Neuron (in vitro differentiated cells): Measurements from ENCODE around the gene TANK.
"Not testable (repeated sequence)": the region's sequence is repeated elsewhere in the genome, so short reads cannot be mapped to it uniquely, and the experiment has no call there.

Experiments
- H2AFZ ChIP-seq: one replicate; pipeline ENCODE4 v1.6.1; 2013; ENCODE audit warnings: low read depth, mild to moderate bottlenecking, inconsistent platforms, low read length, moderate library complexity
- H3K27me3 ChIP-seq: one replicate; pipeline ENCODE4 v1.6.1; 2013; ENCODE audit warnings: low read length; ENCODE audit not compliant: insufficient read depth
- H3K36me3 ChIP-seq: one replicate; pipeline ENCODE4 v1.6.1; 2013; ENCODE audit warnings: low read length; ENCODE audit not compliant: insufficient read depth
- H3K4me1 ChIP-seq: one replicate; pipeline ENCODE4 v1.6.1; 2013; ENCODE audit warnings: low read length; ENCODE audit not compliant: insufficient read depth
- H3K4me3 ChIP-seq: 2 replicates; pipeline ENCODE4 v1.5.1; 2013; ENCODE audit warnings: mild to moderate bottlenecking, low read length, moderate library complexity
- H3K9me3 ChIP-seq: one replicate; pipeline ENCODE4 v1.6.1; 2013; ENCODE audit warnings: low read length

TANK gene

DNA sequence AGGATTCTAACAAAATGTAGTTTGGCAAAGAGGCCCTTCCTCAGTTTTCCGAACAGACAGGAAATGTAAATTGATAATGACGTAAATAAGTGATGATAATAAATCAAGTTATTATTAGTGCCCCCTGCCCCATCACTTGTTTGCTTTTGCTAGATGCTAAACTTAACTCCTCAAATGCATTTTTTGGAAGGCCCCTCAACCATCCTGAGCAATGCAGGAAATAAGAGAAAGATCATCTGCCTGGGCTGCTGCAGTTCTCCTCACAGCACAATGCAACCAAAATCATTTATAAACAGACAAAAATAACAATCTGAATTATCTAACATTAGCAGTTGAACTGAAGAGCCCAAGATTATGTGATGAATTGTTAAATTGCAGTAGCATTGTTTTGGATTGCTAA lies 85.4 kb downstream of the TANK start:
- no peaks in the 10 kb centered on the region for H3K36me3 ChIP-seq
- H3K4me1 ChIP-seq = no peaks in the 10 kb centered on the region
- no peak overlapping the region for H2AFZ ChIP-seq
- H3K27me3 ChIP-seq = no peaks in the 10 kb centered on the region
- no peak overlapping the region for H3K4me3 ChIP-seq
- H3K9me3 ChIP-seq = no peaks in the 10 kb centered on the region

DNA sequence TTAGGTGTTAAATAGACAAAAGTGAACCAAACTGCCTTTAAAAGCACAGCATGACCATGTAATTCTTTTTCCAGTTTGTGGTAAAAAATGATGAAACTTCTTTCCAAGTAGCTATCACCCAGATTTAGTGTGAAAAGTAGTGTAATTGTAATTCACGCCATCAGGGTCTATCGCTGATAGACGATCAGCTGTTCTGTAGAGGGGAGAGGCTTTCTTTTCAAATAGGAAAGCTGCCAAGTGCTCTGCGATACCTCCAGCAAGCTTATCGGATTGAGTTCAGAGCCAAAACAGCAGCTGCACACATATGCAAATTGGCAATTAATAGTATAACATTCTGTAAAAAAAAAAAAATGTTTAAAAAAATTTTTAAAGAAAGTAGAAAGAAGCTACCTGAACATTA lies 86.1 kb downstream of the TANK start:
- Histone ChIP-seq H3K4me1 (no peaks in the 10 kb centered on the region), H3K4me3 (no peak overlapping the region), H2AFZ (no peak overlapping the region), H3K27me3 (no peaks in the 10 kb centered on the region), H3K9me3 (no peaks in the 10 kb centered on the region), H3K36me3 (no peaks in the 10 kb centered on the region)

DNA sequence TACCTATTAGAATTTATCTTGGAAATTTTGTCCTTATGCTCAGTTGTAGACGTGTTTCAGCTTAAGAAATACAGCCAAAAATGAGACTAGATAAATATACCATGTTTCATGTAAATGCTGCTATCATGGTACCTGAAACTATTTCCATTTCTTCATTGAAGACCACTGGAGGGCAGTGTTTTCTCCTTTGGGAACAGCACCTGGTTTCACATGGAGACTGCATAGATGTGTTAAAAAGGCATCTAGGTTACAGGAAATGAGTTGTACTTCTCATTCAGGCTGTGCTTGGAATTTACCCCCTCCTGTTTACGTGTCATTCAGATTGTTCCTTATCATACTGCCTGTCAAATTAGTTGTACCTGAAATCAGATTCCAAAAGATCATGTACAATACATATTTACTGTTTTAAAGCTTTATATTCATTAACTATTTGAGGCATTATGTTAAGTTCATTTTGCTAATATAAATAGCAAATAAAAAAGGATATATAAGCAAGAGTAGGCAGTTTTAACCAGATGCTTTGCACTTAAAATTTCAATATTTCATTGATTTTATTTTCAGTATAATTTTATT lies 90.7 kb downstream of the TANK start:
- H3K4me3 ChIP-seq = no peak overlapping the region
- no peaks in the 10 kb centered on the region for H3K27me3 ChIP-seq

DNA sequence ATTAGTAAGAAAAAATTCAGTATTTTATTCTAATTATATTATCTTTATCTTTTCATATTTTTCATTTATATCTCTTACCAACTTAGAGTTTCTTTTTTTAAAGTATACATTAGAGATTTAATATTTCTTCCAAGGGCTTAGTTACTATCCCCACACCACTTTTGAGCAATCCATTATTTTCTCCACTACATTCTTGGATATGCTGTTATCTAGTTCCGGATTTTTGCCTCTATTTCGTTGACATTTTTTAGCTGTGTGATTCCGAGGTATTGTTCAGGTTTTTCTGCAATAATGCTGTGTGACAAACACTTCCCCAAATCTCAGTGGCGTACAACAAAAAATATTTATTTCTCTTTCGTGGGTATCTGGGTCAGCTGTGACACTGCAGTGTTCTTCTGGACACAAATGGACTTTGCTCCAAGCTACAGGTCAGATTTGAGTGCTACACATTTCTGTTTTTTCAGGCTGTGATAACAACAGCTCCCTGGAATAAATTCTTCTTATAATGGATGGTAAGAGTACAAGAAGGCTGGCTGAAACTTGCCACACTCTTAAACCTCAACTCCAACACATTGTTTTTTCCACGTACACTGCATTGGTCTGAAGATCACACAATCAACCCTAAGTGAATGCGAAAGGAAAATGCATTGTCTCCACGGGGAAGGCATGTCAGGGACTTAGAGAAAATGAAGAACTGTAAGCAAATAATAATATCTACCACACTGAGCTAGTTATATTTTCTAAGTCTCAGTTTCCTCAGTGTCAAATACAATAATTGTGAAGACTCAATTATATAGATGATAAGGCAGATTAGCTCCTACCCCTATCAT lies 97.1 kb downstream of the TANK start:
- Histone ChIP-seq H2AFZ (no peak overlapping the region), H3K36me3 (no peaks in the 10 kb centered on the region), H3K9me3 (no peaks in the 10 kb centered on the region), H3K27me3 (no peaks in the 10 kb centered on the region), H3K4me3 (no peak overlapping the region), H3K4me1 (no peaks in the 10 kb centered on the region)

More for the DNA sequence above, 90.7 kb downstream of the TANK start:
- Histone ChIP-seq H3K36me3 (no peaks in the 10 kb centered on the region), H2AFZ (no peak overlapping the region), H3K9me3 (no peaks in the 10 kb centered on the region), H3K4me1 (no peaks in the 10 kb centered on the region)

DNA sequence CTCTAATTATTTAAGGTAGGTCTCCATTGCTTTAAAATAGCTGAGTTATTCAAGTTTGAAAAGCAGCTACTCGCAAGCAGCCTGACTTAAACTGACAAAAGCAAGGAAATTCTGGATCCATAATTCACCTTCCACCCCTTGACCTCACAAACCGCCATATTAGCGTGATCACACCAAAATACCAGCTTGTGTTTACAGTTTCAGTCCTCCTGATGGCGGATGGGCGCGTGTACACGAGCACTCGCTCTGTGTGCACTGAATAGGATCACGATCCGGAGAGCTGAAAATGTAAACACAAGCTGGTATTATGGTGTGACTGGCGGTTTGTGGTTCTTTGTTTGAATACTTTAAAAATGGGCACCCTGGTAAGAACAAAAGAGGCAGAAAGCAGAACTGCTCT lies 105.6 kb downstream of the TANK start:
- no peaks in the 10 kb centered on the region for H3K4me1 ChIP-seq
- no peaks in the 10 kb centered on the region for H3K27me3 ChIP-seq
- no peaks in the 10 kb centered on the region for H3K9me3 ChIP-seq
- no peaks in the 10 kb centered on the region for H3K36me3 ChIP-seq
- H2AFZ ChIP-seq = no peak overlapping the region
- no peak overlapping the region for H3K4me3 ChIP-seq

DNA sequence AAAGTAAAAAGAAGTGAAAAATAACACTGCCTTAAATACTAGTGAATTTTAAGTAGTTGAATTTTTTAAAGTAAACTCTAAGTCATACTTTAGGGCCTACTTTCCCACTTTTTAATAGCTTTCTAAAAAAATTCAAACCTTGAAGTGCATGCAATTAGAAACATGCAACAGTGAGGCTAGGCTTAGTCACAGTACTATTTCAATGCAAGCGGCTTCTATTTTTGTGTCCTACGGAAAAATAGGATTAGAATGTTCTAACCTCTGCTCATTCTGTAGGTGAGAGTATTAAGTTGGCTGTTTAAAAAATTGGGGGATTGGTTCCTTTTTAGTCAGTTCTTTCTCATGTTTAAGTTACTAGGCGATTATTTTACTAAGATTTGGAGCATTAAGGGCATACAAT lies 108.9 kb downstream of the TANK start:
- Histone ChIP-seq H3K4me3 (no peak overlapping the region), H3K27me3 (no peaks in the 10 kb centered on the region), H3K9me3 (no peaks in the 10 kb centered on the region), H2AFZ (no peak overlapping the region), H3K36me3 (no peaks in the 10 kb centered on the region), H3K4me1 (no peaks in the 10 kb centered on the region)

DNA sequence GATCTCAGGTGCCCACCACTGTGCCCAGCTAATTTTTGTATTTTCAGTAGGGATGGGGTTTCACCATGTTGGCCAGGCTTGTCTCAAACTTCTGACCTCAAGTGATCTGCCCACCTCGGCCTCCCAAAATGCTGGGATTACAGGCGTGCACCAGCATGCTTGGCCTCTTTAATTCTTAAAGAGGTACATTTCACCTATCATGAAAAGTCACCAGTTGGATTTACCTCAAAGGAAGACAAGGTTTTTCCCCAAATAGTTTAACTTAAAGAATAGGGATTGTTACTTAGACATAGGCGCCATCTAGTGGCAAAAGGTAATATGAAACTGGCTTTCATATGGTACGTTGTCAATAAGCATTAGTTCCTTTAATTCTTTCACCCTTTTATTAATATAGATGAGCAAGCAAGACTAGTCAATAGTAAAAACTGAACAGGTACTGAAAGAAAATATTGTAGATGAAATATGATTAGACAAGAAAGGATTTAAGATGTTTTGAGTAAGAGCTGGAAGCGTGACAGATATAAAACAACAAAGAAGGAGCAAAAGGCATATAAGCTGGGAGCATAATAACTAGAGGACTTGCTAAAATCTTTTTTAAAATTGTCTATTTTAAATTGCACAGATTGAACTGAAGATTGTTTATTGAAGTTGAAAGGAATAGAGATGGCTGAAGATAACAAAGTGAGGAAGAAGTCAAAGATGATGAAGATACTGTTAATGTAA lies 113.0 kb downstream of the TANK start:
- Histone ChIP-seq H3K27me3 (no peaks in the 10 kb centered on the region), H3K4me3 (no peak overlapping the region), H3K36me3 (no peaks in the 10 kb centered on the region), H2AFZ (no peak overlapping the region), H3K9me3 (no peaks in the 10 kb centered on the region), H3K4me1 (no peaks in the 10 kb centered on the region)

DNA sequence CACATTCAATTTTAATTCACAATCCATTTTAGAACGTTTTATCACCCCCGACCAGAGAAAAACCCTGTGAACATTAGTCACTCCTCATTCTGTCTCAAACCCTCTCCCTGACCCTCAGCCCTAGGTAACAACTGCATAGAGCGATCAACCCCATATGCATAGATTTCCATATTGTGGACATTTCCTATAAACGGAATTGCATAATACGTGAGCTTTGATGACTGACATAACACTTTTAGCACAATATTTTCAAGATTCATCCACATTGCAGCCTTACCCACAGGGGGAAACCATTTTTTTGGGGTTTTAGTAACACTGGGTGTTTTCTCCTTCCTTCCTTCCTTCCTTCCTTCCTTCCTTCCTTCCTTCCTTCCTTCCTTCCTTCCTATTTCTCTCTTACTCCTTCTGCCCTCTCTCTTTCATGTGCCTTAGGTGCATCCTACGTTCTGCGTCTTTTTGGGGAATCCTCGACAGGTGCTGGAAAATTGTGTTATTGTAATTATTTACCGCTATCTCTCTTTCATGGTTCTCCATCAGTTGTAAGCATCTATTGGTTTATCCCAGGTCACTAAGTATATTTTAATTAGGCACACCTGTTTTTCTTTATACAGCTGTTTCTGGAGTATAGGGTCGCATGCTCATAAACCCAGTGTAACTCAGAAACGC lies 118.5 kb downstream of the TANK start:
- not testable (repeated sequence) for H3K4me3 ChIP-seq, H3K9me3 ChIP-seq, H2AFZ ChIP-seq, H3K4me1 ChIP-seq, H3K36me3 ChIP-seq, H3K27me3 ChIP-seq

DNA sequence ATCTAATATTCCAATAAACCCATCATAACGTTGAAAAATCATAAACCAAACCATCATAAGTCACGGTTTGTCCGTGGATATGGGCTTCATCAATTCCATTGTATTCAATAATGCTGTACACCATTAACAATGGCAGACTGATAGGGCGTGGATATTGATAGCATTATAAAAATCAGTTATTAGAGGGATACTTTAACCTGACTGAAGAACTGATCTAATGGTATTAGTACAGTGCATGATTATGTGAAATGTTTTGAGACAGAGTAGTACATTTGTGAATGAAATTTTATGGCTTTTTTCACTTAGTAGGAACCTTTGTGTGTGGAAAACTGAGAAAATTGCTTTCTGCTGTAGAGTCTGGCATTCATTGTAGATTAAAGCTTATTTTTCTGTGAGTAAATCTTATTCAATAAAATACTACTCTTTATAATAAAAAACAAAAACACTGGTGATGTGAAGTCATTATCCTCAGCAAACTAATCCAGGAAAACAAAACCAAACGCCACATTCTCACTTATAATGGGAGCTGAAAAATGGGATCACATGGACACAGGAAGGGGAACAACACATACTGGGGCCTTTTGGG lies 119.1 kb downstream of the TANK start:
- not testable (repeated sequence) for H2AFZ ChIP-seq, H3K36me3 ChIP-seq, H3K27me3 ChIP-seq, H3K4me1 ChIP-seq, H3K4me3 ChIP-seq, H3K9me3 ChIP-seq

DNA sequence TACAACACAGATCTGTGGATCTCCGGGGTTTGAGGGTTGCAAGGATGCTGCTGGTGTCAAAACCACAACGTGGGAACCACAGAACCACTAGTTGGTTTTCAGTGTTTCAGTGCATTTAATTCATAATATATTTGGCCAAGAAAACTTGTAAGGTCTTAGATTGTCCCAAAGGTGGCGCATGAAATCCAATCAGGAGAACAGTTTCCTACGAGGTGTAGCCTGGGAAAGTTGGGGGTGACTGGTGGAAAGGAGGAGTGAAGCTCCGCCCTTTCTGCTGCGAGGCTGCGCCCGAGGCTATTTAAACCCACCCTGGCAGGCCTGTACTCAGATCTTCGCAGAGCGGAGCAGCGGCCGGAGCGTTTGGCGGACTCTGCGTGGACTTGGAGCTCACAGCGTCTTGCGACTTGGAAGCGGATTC lies 120.7 kb downstream of the TANK start:
- not testable (repeated sequence) for H3K27me3 ChIP-seq, H3K9me3 ChIP-seq, H2AFZ ChIP-seq, H3K4me1 ChIP-seq, H3K4me3 ChIP-seq, H3K36me3 ChIP-seq

DNA sequence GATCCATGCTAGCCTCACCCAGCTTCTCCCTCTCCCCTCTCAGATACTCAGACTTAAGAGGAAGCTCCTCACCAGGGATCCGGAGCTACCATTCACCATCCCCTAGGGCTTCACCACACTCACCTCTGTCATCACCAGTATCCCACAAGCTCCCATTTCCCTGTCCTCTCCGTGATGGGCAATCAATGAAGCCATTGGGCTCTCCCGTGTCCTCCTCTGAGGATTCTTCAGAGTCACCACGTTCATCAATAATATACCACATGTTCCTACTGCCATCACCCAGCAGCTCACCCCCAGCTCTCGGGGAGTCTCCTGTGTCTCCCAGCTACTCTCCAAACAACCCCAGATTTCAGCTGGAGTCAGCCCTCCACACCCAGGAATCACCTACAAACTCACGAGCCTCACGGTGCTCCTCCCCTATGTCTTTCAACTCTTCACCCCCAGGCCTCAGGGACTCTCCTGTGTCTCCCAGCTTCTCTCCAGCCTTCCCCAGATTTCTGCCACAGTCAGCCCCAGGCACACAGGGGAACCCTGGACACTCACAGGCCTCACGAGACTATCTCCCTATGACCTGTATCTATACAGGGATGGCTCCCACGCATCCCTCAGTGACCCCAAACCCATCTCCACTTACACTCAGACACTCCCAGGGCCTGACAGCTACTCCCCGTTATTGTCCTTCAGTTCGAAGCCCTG lies 121.5 kb downstream of the TANK start:
- H3K36me3 ChIP-seq, H2AFZ ChIP-seq, H3K9me3 ChIP-seq, H3K27me3 ChIP-seq, H3K4me3 ChIP-seq, H3K4me1 ChIP-seq: not testable (repeated sequence)

DNA sequence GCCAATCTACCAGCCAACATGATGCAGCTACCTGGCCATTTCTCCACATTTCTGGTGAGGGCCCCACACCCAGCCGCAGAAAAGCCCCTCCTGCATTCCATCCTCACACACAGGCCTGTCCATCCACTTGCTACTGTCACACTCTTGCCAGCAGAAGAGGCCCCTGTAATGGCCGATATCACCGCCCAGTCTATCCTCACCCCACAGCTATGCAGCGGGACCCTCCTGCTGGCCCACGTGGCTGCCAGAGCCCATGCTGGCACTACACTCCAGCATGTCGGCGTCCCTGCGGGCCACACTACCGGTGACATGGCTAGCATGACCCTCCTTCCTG lies 122.0 kb downstream of the TANK start:
- not testable (repeated sequence) for H2AFZ ChIP-seq, H3K9me3 ChIP-seq, H3K27me3 ChIP-seq, H3K4me1 ChIP-seq, H3K4me3 ChIP-seq, H3K36me3 ChIP-seq
